NCI-H345 treated with DMSO at 0.1 percent for 48 hours (cell line): ENCODE data around the gene DBN1.

Source experiments
- DNase-seq: peaks from one replicate; lab custom pipeline; 2025; ENCODE audit not compliant: unreplicated experiment; lab: John Stamatoyannopoulos, UW

DBN1 gene

GRCh38 chr5:177445052-177445916, 28.1 kb downstream of the DBN1 start:
- DNase-seq, result no peak

DNA sequence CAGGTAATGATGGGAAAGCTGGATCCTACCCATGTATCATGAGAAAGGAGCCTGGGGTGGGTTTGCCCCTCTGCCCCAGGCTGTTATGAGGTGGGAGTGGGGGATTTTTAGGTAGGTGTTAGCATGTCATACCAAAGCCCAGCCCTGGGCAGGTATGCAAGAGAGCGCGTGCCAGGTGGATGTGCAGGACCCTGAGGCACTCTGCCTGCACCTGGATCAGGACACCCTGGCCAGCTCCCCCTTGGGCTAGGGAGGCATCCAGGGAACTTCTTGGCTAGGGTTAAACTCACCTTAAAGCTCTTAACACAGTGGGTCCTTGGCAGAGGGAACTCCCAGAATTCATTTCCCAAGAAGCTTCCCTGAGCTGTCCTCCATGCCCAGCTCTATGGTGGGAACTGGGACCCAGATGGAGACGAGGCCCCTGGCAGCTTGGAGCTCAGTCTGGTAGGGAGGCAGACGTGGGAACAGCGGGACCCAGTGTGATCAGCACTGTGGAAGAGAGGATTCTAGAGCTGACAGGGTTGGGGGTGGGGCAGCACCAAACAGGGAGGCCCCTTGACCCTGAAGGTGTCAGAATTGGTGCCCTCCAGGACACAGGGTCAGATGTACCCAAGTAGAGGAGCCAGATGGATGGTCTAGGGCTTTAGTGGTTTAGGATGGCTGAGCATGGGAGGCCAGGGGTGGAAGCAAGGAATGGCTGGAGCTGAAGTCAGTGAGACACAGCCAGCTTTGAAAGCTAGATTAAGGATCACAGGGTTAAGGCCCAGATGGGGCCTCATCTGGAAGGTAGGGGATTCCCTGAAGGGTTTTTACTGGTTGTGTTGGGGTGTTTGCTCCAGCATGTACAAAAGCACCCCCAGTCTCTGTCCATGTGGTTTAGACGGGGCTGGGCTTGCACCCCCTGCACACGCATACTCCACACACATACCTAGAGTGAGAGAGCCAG, 29.1 kb downstream of the DBN1 start:
- DNase-seq, result no peak

- DNase-seq, result no peak
Observed at GRCh38 chr5:177443144-177443983, 30.1 kb downstream of the DBN1 start.

GRCh38 chr5:177442066-177442826, 31.2 kb downstream of the DBN1 start:
- no peak for DNase-seq

DNA sequence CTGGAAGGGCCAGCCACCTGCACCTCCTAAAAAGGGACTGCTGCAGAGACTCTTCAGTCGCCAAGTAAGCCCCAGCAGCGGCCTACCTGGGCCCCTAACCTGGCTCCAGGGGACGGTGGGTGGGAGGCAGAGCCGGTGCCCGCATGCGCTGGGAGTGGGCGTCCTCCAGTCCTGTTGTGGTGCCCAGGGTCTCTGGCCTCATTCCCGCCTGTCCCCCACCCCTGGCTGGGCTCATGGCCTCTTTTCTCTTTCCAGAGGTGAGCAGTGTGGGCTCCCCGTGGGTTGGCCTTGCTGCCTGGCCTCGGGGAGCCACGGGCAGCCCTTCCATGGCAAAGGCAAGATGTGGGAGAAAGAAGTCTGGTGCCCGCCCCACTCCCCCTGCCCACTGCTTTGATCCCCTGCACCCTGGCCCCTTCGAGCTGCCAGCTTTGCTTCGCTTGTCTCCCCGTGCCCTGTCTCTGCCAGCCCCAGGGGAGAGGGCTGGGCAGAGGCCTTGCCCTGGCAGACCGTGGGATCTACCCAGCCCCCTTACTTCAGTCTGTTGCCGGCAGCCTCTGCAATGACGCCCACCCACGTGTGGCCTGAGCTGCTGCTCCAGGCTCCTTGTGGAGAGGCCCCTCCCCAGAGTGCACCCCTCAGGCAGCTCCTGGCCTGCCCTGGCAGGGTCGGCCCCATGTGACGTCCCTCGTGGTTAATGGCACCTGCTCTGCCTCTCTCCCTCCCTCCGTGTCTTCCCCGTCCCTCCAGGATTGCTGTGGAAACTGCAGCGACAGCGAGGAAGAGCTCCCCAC, 32.2 kb downstream of the DBN1 start:
- DNase-seq, result no peak

DNA sequence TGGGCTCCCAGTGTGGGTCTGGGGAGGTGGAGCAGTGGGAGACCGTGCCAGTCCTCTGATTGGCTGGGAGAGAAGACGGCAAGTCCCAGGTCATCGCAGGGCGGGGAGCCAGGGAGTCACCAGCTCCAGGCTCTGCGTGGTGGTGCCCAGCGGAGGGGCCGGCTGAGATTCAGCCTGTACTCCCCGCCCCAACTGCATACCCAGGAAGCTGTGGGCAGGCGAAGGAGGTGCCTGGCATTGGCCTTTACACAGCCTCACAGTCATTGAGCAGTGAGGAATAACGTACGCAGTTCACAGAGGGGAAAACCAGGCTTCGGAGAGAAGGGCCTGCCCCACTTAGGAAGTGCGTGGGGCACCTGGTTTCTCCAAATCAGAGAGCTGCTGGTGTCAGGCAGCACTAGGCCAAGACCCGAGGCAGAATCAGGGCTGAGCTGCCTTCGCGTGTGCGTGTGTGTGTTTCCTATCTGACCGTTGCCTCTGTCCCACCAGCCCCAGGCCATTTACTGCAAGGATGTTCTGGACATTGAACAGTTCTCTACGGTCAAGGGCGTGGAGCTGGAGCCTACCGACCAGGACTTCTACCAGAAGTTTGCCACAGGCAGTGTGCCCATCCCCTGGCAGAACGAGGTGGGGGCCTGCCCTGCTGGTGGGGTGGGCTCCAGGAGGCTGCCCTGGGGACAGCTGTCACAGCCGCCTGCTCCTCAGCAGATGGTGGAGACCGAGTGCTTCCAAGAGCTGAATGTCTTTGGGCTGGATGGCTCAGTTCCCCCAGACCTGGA, 33.0 kb downstream of the DBN1 start:
- DNase-seq, result no peak

DNA sequence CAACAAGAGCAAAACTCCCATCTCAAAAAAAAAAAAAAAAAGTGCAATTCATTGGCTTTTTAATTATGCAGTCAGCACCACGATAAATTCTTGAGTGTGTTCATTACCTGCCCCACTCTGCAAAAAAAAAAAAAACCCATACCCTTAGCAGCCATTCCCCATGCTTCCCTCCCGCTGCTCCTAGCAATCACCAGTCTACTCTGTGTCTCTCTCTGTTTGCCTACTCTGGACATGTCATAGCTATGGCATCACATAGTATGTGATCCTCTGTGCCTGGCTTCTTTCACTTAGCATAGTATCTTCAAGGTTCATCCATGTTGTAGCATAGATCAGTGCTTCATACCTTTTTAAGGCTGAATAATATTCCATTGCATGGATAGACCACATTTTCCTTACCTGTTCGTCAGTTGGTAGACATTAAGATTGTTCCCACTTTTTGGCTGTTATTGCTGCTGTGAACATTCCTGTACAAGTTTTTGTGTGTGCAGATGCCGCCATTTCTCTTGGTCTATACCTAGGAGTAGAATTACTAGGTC, 33.8 kb downstream of the DBN1 start:
- no peak for DNase-seq

DNA sequence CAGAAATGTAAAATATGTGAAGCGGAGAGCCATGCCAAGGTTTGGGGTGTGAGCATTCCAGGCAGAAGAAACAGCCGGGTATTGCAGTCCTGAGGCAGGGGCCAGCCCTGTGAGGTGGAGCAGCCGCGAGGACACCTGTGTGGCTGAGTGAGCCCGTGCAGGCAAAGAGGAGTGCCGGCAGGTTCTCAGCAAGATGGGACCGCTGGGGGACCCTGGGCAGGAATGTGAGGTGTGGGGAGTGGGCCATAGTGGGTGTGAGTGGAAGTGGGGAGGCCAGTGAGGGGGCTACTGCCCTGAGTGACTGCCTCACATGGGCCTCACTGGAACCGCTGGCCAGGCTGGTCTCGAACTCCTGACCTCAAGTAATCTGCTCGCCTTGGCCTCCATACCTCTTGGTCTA, 35.0 kb downstream of the DBN1 start:
- no peak for DNase-seq

GRCh38 chr5:177437623-177438022, 35.8 kb downstream of the DBN1 start:
- DNase-seq, result no peak

- no peak for DNase-seq
Observed at GRCh38 chr5:177435847-177436536, 37.4 kb downstream of the DBN1 start.

- no peak for DNase-seq
Observed at GRCh38 chr5:177434942-177435738, 38.3 kb downstream of the DBN1 start.

- DNase-seq, result no peak
Observed at GRCh38 chr5:177434437-177434836, 39.0 kb downstream of the DBN1 start.

DNA sequence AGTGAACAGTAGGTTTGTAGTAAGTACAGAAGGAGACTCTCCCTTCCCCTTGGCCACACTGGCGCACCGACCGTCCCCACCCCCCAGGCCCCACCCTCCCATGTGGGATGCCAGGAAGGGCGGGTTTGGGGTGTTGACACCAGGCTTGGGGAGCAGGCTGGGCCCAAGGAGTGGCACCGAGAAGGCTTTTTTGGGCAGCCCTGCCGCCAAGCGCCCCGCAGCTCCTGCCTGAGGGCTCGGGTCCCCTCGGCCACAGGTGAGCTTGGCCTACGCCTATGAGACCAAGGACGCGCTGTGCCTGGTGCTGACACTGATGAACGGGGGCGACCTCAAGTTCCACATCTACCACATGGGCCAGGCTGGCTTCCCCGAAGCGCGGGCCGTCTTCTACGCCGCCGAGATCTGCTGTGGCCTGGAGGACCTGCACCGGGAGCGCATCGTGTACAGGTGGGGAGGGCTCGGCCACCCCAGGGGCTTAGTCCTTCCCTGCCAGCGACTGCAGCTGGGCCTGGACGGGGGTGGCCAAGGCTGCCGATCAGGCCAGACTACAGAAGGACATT, 39.7 kb downstream of the DBN1 start:
- DNase-seq, result no peak

- DNase-seq, result no peak
Observed at GRCh38 chr5:177432839-177433657, 40.4 kb downstream of the DBN1 start.

GRCh38 chr5:177432143-177432838, 41.1 kb downstream of the DBN1 start:
- DNase-seq, result no peak
